HepG2 (cell line): ENCODE results near the gene CNGA1. TPM values are rescaled to one million over a fixed set of nuclear protein-coding genes. Genes with fewer than 3 reads are reported as not detected.

ENCODE experiments used
- AGO2 ChIP-seq: fragments of 200-400 bp; formaldehyde crosslinking; optimal IDR thresholded peaks from 2 replicates; pipeline ENCODE3; 2017; ENCODE audit warnings: mild to moderate bottlenecking, low read depth, low read length, moderate library complexity
- ATRX ChIP-seq: sonication (generic); formaldehyde crosslinking; IDR thresholded peaks from 2 replicates; pipeline ENCODE4 v1.4.0; 2020; ENCODE audit warnings: missing genetic modification reagents, borderline replicate concordance
- CEBPG ChIP-seq: IDR thresholded peaks from 2 replicates; pipeline ENCODE4 v1.6.1; 2016
- EEA1 ChIP-seq: sonication (generic); formaldehyde crosslinking; IDR thresholded peaks from 2 replicates; pipeline ENCODE4 v1.5.1; 2020; ENCODE audit warnings: mild to moderate bottlenecking, missing genetic modification reagents, borderline replicate concordance
- ELF3 ChIP-seq: IDR thresholded peaks from 2 replicates; pipeline ENCODE4 v1.6.1; 2016; ENCODE audit warnings: missing genetic modification reagents, missing compliant biosample characterization
- ETS1 ChIP-seq: sonication (generic); formaldehyde crosslinking; IDR thresholded peaks from 2 replicates; pipeline ENCODE4 v1.4.0; 2020; ENCODE audit warnings: missing genetic modification reagents
- GABPA ChIP-seq, 2 experiments: IDR thresholded peaks; 2 replicates each; pipeline ENCODE4 v1.6.1; 2011 to 2016; ENCODE audit warnings: low read depth in 2 of 2, low read length in 1 of 2, missing biosample characterization in 1 of 2, missing genetic modification characterization in 1 of 2
- HDAC2 ChIP-seq: sonication (generic); formaldehyde crosslinking; IDR thresholded peaks from 2 replicates; pipeline ENCODE4 v1.4.0; 2020; ENCODE audit warnings: missing genetic modification reagents
- HNF1B ChIP-seq: sonication (generic); formaldehyde crosslinking; IDR thresholded peaks from 2 replicates; pipeline ENCODE4 v1.5.1; 2020; ENCODE audit warnings: mild to moderate bottlenecking, moderate library complexity, missing genetic modification reagents
- NFIC ChIP-seq: IDR thresholded peaks from 2 replicates; pipeline ENCODE4 v1.6.1; 2012; ENCODE audit warnings: mild to moderate bottlenecking, low read length, inconsistent platforms
- NFKBIZ ChIP-seq: IDR thresholded peaks from 2 replicates; pipeline ENCODE4 v1.6.1; 2018; ENCODE audit warnings: missing genetic modification reagents, missing compliant biosample characterization
- PHF5A ChIP-seq: IDR thresholded peaks from one replicate; pipeline ENCODE4 v1.6.1; 2018; ENCODE audit warnings: low read depth, missing genetic modification reagents; ENCODE audit not compliant: unreplicated experiment
- RARA ChIP-seq: IDR thresholded peaks from 2 replicates; pipeline ENCODE4 v1.6.1; 2016; ENCODE audit warnings: missing genetic modification reagents, missing compliant biosample characterization
- REXO4 ChIP-seq: sonication (generic); formaldehyde crosslinking; IDR thresholded peaks from 2 replicates; pipeline ENCODE4 v1.8.0; 2022; ENCODE audit warnings: missing genetic modification reagents, mild to moderate bottlenecking, borderline replicate concordance
- RNF2 ChIP-seq: fragments of 450-650 bp; conservative IDR thresholded peaks from 2 replicates; pipeline ENCODE4 v1.6.1; 2016; ENCODE audit warnings: low read depth
- SCMH1 ChIP-seq: sonication (generic); formaldehyde crosslinking; IDR thresholded peaks from 2 replicates; pipeline ENCODE4 v1.9.0; 2021; ENCODE audit warnings: missing genetic modification reagents, mild to moderate bottlenecking, borderline replicate concordance
- SIN3A ChIP-seq: IDR thresholded peaks from 2 replicates; pipeline ENCODE4 v1.6.1; 2011; ENCODE audit warnings: low read depth, mild to moderate bottlenecking, control low read depth, low read length, borderline replicate concordance
- ZBTB3 ChIP-seq: sonication (generic); formaldehyde crosslinking; IDR thresholded peaks from 2 replicates; pipeline ENCODE4 v1.4.0; 2020; ENCODE audit warnings: low read depth, mild to moderate bottlenecking, moderate library complexity, missing genetic modification reagents, borderline replicate concordance
- ZFP36L2 ChIP-seq: sonication (generic); formaldehyde crosslinking; IDR thresholded peaks from 2 replicates; pipeline ENCODE4 v1.4.0; 2020; ENCODE audit warnings: missing genetic modification reagents
- ZMYM3 ChIP-seq: sonication (generic); formaldehyde crosslinking; IDR thresholded peaks from 2 replicates; pipeline ENCODE4 v1.5.1; 2020; ENCODE audit warnings: mild to moderate bottlenecking, missing genetic modification reagents
- ZNF264 ChIP-seq: sonication (generic); formaldehyde crosslinking; IDR thresholded peaks from 2 replicates; pipeline ENCODE4 v1.4.0; 2020; ENCODE audit warnings: missing genetic modification reagents
- ZNF326 ChIP-seq: sonication (generic); formaldehyde crosslinking; IDR thresholded peaks from 2 replicates; pipeline ENCODE4 v1.4.0; 2020; ENCODE audit warnings: missing genetic modification reagents, borderline replicate concordance
- ZNF572 ChIP-seq: sonication (generic); formaldehyde crosslinking; IDR thresholded peaks from 2 replicates; pipeline ENCODE4 v1.5.1; 2020; ENCODE audit warnings: mild to moderate bottlenecking, missing genetic modification reagents
- ZNF615 ChIP-seq: sonication (generic); formaldehyde crosslinking; IDR thresholded peaks from 2 replicates; pipeline ENCODE4 v1.5.0; 2020; ENCODE audit warnings: mild to moderate bottlenecking, missing genetic modification reagents, borderline replicate concordance
- ZNF816 ChIP-seq: sonication (generic); formaldehyde crosslinking; IDR thresholded peaks from 2 replicates; pipeline ENCODE4 v1.8.0; 2022; ENCODE audit warnings: missing genetic modification reagents, mild to moderate bottlenecking, borderline replicate concordance
- polyA plus RNA-seq, 8 experiments: library from polyadenylated mRNA; depleted of rRNA in 3 of 8; stranded (reverse) in 7 of 8; unstranded in 1 of 8; fragments of >200 nt; fragmentation: Illumina TruSeq in 4 of 8; extraction: Trizol in 4 of 8; gene quantifications; 2 replicates each; pipeline versions ENCODE4 v1.2.1 to v1.2.3, GENCODE V29; 2011 to 2016; ENCODE audit warnings: low read depth in 4 of 8, missing spikeins in 1 of 8, mixed read lengths in 1 of 8; ENCODE audit not compliant: insufficient read depth in 1 of 8
- total RNA-seq, 5 experiments: library from RNA; depleted of rRNA; stranded (reverse); fragments of >200 nt; fragmentation: Illumina TruSeq; extraction: Trizol; gene quantifications; 2 replicates each; pipeline ENCODE4 v1.2.3, GENCODE V29; 2016; ENCODE audit warnings: low read depth in 1 of 5
- TF ChIP-seq, protein P1 (sequence below): sonication (generic); formaldehyde crosslinking; IDR thresholded peaks from 2 replicates; pipeline ENCODE4 v1.4.0; 2020; ENCODE audit warnings: mild to moderate bottlenecking, missing genetic modification reagents

CNGA1 gene
- total and polyA plus RNA-seq, 2 of the 13 experiments (the other 11 are each of a cell fraction or from before 2014, with no cell fraction given) = 0.22 to 0.40 TPM

GRCh38 chr4:48016141-48017107, at the start of gene CNGA1, which contains the start of gene NIPAL1 (continued):
- TF ChIP-seq EEA1 (CRISPR knock-in tag) (no peak), SIN3A (0 out of 2 replicates have a peak, but pooled peaks have one; percentile 22), HDAC2 (no peak), NFKBIZ (no peak), SCMH1 (no peak), ZFP36L2 (CRISPR knock-in tag) (no peak), ZNF572 (CRISPR knock-in tag) (no peak), NFIC (no peak), PHF5A (no peak), ATRX (CRISPR knock-in tag) (no peak), RARA (no peak), ZNF264 (no peak), ZMYM3 (peak; percentile 47; the same call in 1 of the 2 replicates), RNF2 (0 out of 2 replicates have a peak, but pooled peaks have one; percentile 16), AGO2 (no peak), ELF3 (no peak; the same call in 1 of the 2 replicates), ZNF615 (no peak), ZBTB3 (CRISPR knock-in tag) (peak; percentile 40; the same call in 1 of the 2 replicates), ETS1 (CRISPR knock-in tag) (no peak), HNF1B (peak; percentile 56), ZNF816 (no peak), CEBPG (CRISPR knock-in tag) (no peak), ZNF326 (CRISPR knock-in tag) (no peak), REXO4 (CRISPR knock-in tag) (no peak), GABPA (IDR thresholded peaks at IDR 0.05; ENCODE audit: low read depth, low read length) (no peak), GABPA (CRISPR knock-in tag; IDR thresholded peaks at IDR 0.05; ENCODE audit: low read depth) (no peak; the same call in 1 of the 2 replicates)
- TF ChIP-seq, protein P1, sequence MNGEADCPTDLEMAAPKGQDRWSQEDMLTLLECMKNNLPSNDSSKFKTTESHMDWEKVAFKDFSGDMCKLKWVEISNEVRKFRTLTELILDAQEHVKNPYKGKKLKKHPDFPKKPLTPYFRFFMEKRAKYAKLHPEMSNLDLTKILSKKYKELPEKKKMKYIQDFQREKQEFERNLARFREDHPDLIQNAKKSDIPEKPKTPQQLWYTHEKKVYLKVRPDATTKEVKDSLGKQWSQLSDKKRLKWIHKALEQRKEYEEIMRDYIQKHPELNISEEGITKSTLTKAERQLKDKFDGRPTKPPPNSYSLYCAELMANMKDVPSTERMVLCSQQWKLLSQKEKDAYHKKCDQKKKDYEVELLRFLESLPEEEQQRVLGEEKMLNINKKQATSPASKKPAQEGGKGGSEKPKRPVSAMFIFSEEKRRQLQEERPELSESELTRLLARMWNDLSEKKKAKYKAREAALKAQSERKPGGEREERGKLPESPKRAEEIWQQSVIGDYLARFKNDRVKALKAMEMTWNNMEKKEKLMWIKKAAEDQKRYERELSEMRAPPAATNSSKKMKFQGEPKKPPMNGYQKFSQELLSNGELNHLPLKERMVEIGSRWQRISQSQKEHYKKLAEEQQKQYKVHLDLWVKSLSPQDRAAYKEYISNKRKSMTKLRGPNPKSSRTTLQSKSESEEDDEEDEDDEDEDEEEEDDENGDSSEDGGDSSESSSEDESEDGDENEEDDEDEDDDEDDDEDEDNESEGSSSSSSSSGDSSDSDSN (CRISPR knock-in tag) = peak; percentile 65; the same call in 1 of the 2 replicates
